Stimulated activated CD8-positive, alpha-beta memory T cell treated with anti-CD3 and anti-CD28 coated beads, Interleukin-15, amount 100 ng/mL, for 4 hours (primary cell): Measurements from ENCODE around the gene HPCAL1.

ENCODE experiments used
- DNase-seq, 2 donors: peaks; one replicate each; pipeline ENCODE4 v3.0.0-alpha.2; 2020; ENCODE audit warnings: low read depth in 2 of 2

The HPCAL1 gene

DNA sequence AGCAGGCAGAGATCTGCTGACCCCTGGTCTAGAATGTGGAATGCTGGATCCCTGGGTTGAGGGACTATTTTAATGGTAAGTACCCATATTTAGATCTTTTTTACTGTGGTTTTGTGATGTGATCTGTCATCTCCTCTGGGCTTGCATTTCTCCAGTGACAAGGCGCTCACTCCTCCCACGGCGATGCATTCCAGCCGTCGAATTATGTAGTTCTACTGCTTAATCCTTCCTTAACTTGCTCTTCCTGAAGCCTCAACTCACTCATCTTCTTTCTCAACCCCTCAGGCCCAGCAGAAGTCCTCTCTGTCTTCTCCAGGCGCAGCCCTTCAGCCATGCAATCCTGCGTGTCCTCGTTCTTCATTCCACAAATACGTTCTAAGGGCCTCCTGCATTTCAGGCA, 51.2 kb downstream of the HPCAL1 start:
- DNase-seq, result no peak

DNA sequence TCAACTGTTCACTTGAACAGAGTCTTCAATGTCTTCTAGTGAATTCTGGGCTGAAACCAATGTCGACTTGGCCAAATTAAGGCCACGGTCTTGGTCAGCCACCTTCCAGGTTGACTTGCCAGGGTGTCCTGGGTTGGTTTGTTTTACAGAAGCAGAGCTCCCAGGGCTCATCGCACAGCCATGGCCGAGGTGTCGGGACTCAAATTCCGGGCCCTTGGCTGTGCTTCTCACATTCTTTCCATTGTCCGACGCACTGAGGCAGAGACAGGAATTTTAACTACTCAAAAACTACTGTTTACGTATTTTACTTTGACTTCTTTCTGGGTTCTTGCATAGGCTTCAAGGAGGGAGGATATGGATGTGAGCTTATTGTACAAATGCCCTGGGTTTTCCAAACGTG, 51.7 kb downstream of the HPCAL1 start:
- DNase-seq, result no peak

DNA sequence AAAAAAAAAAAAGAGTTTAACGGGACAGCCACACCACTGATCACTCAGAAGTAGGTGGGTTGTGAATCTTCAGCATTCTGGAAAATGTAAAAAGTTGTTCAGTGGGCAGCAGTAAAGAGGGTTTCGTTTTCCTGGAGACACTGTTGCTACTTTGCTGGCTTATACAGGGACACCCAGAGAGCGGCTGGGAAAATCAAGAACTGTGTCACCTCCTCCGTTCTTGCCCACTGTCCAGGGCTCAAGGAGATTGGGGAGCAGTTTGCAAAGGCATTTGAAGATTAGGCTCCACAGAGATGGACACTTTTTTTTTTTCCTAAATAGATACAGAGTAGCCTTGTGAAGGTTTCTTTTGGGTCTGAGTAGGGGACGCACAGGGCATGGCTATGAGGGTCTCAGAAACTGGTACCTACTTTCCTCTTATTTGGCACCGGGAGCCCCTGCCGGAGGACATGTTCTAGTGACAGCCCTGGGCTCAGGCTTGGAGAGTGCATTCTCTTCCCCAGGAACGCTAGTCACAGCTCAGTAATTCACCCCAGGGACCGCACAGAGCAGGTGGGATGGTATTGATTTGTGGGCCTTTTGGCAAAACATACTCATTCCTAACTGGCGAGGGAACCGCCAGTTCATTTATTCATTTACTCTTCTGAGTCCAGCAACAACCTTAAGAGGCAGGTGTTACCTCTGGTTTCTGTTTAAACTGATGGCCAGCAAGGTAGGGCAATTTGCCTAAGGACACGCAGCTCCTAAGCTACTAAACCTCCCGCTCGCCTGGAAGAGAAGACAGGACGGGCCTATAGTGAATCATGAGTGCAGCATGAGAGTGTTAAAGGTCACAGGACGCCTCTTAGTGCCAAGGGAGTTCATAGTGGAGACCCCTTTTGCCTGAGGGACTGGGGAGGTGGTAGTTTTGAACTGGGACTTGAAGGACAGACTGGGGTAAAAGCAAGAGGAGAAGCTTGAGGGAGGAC, 53.1 kb downstream of the HPCAL1 start:
- no peak for DNase-seq

DNA sequence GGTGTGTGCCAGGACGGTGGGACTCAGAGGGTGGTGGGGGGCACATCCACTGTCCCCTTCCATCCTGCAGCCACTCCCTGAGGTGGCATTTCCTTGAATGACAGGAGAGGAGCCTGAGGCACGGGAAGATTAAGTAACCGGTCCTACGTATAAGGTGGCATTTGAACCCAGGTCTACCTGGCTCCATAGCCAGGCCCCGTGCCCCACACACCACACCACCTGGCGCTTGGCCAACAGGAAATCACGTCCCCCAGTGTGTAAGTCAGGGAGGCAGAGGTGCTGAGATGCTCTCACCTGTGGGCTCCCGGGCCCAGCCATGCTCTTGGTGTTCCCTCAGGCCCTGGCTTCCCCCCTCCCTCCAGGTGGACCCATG, 53.7 kb downstream of the HPCAL1 start:
- DNase-seq, result no peak

DNA sequence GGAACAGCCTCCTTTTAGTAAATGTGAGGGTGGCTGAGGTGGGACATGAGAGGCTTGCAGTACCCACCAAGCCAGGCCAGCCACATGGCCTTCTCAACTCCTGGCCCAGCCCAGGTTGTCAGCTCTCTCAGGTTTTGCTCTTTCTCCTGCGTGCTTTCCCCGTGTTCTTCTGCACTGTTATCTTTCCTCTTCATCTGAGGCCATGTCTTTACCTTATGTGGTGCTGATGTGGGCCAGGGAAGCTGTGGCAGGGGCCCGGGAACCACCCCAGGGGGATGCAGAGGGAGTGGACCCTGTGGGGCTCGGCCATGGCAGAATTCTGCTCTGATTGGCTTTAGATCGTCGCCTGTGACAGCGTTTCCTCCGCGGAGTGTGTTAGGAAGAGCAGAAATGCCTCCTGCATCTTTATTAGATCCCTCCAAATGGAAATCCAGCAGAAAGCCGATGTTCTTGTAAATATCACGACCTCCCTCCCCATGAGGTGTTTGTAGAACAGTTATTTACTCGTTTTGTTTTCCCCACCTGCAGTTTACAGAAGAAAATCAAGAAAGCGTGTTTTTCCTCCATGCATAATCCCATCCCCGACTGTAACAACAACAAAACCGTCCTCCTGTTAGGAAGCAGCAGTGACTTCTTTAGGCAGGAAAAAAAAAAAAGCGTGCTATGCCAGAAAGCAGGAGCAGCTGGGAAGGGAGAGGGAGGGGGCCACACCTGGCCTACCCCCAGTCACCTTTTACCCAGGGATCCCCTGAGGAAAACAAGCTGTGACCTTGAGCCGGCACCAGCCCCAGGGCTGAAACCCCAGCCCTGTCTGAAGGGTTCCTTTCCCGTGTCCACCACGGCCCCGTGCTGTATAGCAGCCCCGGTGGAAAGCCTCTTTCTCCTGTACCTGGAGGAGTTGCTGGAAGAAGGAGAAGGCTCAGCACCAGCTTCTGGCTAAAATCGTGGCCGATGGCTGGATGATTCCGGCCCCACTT, 54.8 kb downstream of the HPCAL1 start:
- no peak for DNase-seq

DNA sequence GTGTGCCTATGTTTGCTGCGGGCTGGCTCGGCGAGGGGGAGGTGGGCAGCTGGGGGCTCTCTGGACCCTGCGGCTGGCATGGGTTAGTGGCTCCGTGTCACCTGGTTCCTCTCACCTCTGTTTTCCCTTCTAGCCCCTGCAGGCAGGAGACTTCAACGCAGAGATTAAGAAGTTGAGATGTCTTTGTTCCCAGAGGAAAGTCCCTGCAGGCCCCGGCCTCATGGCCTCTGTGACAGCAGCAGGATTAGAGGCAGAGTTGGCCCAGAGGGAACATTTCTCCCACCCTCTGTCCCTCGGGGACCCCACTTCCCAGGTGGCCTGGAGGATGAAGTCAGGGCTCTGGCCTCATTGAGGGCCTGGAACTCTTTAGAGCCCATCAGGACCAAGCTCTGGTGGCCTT, 56.5 kb downstream of the HPCAL1 start:
- DNase-seq, result no peak

DNA sequence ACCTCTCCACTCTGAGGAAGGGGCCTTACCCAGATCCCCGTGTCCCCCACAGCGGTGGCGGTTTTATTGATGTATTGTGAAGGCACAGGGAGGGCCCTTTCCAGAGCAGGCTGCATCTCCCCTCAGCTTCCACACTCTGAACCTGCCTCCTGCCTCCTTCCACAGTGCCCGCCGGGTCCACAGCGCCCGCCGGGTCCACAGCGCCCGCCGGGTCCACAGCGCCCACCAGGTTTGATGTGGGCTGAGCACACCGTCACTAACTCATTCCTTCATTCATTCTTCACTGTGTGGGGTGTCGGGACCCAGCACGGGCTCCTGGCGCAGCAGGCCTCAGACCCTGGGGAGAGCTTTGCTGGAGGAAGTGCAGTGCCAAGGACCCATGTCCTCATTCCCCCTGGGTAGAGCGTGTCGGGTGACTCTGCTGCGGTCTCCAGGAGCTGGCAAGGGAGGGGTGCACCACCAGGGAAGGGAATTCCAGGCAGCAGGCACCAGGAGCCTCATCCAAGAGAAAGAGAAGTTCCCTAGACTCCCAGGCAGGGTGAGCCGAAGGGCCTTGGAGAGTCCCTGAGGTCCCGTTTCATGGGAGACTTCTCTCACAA, 57.1 kb downstream of the HPCAL1 start:
- DNase-seq, result no peak

DNA sequence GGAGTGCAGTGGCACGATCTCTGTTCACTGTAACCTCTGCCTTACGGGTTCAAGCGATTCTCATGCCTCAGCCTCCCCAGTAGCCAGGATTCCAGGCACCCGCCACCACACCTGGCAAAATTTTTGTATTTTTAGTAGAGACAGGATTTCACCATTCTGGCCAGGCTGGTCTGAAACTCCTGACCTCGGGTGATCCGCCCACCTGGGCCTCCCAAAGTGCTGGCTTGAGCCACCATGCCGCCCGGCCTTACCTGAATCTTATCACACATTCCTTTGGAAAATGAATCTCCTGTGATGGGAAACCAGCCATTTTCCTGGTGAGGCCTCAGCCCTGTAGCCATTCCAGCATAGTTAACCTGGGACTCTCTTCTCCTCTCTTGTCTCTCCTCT, 57.8 kb downstream of the HPCAL1 start:
- no peak for DNase-seq

DNA sequence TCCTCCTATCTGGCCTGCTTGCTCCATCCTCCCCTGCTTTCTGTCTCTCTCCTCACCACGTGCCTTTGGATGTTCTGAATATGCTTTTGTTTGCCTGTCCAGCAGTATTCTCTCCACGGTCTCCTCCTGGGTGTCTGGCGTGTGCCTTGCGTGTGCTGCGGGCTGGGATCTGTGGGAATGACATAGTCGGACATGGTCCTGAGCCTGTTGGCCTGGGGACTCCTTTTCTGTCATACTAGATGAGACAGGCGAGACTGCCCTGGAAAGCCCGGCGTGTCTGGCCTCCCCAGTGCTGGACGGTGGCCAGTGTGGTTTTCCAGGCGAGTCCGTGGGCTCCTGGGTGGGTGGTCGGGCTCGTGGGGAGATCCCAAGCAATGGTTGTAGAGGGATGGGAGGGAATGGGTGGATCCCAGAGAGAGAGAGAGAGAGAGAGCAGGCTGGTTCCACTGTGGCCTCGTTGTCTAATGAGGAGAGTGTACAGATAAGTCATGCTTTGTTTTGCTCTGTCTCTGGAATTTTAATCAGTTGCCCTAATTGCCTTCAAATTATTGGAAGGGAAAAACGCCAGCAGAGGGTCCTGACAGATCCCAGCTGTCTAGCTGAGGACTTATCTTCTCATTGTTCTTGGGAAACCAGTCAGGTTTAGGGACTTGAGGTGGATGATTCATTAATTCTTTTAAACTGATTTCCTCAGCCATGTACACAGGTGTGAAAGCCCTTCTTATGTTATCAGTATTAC, 58.3 kb downstream of the HPCAL1 start:
- no peak for DNase-seq

DNA sequence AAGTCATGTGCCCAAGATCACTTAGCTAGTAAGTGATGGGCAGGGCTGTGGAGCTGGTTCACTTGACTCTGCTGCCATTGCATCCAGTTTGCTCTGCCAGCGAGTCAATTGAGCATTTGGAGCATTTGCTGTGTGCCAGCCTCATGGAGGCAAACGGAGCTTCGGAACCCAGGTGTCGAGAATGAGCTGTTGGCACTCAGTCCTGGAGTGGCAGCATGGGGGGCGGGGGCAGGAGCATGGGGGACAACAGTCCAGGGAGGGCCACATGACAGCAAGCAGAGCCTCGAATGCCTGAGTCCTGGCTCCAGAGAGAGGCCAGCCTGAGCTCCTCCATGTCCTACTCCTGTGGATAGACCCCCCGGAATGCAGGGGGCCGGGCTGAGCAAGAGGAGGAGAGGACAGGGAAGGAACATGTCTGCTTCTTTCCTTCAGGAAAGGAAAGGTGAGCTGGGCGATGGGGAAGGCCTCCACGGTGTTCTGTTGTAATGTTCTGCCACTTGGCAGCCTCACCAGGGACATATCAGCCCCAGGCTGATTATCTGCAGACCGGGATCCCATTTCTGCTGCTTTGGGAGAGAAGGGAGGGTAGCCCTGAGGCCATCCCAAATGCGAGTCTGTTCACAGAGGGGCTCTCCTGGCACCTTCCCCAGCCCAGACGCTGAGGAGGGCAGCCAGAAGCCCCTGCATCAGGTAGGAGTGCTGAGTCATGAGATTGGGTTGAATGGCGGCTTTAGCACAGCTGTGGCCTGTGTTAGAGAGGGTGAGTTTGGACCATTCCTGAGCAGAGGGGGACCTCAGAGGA, 59.6 kb downstream of the HPCAL1 start:
- no peak for DNase-seq

DNA sequence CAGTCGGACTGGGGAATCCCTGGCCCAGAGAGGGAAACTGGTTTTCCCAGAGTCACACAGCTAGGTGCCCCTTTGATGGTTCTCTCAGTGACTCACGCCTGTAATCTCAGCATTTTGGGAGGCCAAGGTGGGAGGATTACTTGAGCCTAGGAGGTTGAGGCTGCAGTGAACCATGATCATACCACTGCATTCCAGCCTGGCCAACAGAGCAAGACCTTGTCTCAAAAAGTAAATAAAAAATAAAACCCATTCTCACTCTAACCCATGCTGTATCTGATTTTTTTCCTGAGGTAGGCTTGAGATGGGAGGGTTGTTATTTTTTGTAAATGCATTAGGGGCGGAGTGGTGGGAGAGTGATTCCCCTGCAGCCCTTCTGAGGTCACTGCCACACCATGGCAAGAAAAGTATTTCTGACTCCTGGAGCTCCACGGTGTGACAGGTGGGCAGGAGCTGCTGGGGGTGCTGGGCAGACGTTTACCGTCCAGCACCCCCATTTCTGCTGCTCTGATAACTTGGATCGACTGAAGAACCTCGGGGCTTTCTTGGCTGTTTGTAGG, 60.3 kb downstream of the HPCAL1 start:
- no peak for DNase-seq

DNA sequence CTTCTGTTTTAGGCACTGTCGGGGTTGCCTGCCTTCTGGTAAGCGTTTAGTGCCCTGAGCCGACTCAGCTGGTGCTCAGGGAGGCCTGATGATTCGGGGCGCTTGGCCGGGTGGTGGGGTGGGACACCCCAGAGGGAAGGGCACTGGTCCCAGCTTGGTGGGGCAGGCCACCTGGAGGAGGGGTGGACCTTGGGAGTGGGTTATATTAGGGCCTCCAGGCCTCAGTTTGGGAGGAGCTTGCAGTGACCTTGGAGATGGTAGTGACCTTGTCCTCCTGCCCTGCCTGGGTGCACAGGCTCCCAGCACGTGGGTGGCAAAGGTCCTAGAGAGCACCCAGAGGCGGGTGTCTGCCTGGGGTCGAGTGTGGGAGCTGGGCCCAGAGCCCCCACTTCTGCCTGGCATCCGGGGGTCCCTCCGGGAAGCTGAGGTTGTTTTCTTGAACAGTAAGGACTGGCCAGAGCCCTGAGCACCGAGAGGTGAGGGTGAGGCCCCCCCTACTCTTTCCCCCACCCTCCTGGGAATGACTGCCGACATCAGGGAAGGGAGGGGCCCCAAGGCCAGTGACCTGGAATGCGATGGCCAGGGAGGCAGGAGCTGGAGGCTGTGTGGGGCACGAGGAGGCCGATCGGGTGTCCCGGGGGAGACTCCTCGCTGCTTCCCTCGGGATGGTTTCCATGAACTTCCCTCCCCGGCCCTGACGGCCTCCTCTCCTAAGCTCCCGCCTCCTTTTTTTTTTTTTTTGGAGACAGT, 61.3 kb downstream of the HPCAL1 start:
- DNase-seq, result no peak

DNA sequence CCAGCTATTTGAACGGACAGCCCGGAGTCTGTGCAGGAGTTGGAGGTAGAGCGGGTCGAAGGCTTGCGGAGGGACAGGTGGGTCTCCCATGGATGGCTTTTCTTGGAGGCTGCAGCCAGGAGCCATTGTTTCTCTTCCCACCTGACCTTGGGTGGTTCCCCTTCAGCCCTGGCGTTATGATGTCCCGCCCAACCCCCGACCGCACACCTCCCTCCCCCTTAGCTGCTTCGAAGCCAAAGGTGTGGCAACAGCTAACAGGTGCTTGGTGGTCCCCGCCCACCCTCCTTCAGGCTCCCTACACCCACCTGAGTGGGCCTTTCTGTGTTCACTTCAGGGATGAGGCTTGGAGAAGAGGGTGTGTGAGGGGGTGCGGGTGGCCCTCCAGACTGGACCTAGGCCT, 62.7 kb downstream of the HPCAL1 start:
- DNase-seq, result no peak

DNA sequence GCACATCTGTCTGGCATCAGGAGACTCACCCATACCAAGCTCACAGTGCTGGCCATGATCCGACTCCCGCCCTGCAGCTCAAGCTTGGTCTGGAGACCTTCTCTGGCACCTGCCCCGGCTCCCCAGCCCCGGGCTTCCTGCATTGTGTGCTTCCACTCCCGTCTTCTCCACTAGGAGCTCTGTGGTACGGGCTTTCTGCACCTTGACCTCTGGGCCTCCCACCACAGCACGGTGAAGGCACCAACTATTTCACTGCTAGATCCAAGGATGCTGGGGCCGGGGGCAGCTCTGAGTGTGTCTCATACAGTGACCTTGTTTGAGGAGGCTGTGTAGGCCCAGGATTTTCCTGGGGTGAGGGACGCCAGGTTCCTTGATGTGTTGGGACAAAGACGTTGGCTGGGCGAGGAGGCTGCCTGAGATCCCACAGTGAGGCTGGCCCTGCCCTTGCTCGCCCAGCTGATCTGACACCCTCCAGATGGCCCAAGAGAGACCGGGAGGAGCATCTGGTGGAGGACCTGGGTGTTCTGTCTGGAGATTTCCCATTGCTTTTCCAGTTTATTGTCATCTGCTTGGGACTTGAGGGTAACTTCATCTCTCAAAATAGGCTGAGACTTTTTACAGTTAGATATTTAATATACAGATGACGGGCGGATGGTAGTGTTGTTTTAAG, 64.0 kb downstream of the HPCAL1 start:
- DNase-seq, result no peak

DNA sequence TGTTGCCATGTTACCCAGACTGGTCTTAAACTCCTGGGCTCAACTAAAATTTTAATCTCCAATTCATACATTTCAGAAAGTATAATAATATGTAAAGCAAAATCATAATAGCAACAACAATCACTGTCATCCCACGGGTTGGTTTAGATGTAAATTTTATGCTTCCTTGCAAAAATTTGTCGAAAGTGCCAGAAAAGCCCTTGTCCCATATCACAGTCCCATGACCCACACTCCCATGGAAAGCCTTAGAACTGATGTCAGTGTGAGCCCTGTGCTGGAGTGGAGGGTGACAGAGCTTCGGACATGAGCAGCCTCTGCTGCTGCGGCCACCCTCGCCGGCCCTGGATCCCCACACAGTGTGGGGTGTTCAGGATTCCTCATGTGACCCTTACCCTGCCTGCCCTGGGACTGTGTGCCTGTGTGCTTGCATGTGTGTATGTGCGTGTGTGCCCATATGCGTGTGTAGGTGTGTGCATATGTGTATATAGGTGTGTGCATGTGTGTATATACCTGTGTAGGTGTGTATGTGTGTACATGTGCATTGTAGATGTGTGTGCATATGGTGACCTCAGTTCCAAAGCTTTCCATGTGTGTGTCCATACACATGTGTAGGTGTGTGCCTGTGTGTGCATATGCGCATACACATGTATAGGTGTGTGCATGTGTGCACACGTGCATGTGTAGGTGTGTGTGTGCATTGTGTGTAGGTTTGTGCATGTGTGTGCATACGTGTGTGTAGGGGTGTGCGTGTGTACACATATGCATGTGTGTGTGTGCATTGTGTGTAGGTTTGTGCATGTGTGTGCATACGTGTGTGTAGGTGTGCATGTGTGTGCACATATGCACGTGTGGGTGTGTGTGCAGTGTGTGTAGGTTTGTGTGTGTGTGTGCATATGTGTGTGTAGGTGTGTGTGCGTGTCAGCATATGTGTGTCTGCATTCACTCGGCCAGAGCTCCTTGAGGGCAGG, 65.1 kb downstream of the HPCAL1 start:
- no peak for DNase-seq

DNA sequence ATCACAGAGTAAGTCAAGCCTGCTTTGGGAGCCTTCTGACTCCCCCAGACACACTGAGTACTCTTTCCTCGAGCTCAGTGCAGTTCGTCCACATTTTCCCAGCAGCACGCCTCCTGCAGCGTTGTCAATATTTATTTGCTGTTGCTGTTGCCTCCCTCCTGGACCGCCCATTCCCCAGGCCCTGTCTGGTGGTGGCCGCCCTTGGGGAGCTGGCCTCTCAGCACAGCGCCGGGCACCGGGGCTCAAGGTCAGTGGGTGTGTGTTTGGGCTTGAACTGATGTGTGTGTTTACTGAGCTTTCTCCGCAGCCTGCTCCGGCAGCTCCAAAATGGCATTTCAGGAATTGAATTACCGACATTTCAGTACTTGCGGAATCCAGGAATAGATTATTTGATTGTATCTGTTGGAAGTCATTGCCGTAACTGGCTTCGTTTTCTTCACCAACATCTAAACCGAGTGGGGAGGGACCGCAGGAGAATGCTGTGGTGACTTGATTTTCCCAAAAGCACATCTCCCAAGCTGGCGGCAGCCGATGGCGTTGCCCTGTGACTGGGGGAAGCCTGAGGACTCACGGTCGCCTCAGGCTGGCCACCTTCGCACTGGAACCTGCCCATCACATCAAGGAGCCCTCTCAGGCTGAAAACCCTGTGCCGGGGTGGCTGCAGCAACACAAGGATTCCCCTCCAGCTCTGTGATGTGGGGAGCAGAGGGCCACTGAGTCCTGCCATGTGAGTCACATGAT, 66.0 kb downstream of the HPCAL1 start:
- DNase-seq, result no peak
